Stimulated activated CD4-positive, alpha-beta T cell treated with anti-CD3 and anti-CD28 coated beads, Interleukin-2, amount 100 ng/mL, for 48 hours (primary cell): ENCODE measurements around the gene VEPH1.
"Not testable (repeated sequence)": the region's sequence is repeated elsewhere in the genome, so short reads cannot be mapped to it uniquely, and the experiment has no call there.

Experiments
- DNase-seq, 2 donors: peaks; one replicate each; pipeline ENCODE4 v3.0.0-alpha.2; 2020

Gene VEPH1

GRCh38 chr3:157379525-157380140 is 123.6 kb downstream of the VEPH1 start:
- DNase-seq, result no peak

- no peak for DNase-seq
Observed at GRCh38 chr3:157376603-157377300, 126.5 kb downstream of the VEPH1 start.

GRCh38 chr3:157375342-157375986 is 127.8 kb downstream of the VEPH1 start:
- DNase-seq, result no peak

- DNase-seq, result no peak
Observed at GRCh38 chr3:157374933-157375332, 128.3 kb downstream of the VEPH1 start.

- no peak for DNase-seq
Observed at GRCh38 chr3:157373783-157374182, 129.4 kb downstream of the VEPH1 start.

GRCh38 chr3:157370867-157371266 is 132.3 kb downstream of the VEPH1 start:
- DNase-seq, result no peak

- DNase-seq, result no peak
Observed at GRCh38 chr3:157369727-157370421, 133.3 kb downstream of the VEPH1 start.

- DNase-seq, result no peak
Observed at GRCh38 chr3:157368171-157368570, 135.0 kb downstream of the VEPH1 start.

- DNase-seq, result no peak
Observed at GRCh38 chr3:157363393-157363792, 139.8 kb downstream of the VEPH1 start.

GRCh38 chr3:157362348-157362747 is 140.9 kb downstream of the VEPH1 start:
- no peak for DNase-seq

- DNase-seq, result no peak
Observed at GRCh38 chr3:157360044-157360443, 143.2 kb downstream of the VEPH1 start.

- DNase-seq, result no peak
Observed at GRCh38 chr3:157356541-157356940, 146.7 kb downstream of the VEPH1 start.

GRCh38 chr3:157355276-157355675 is 147.9 kb downstream of the VEPH1 start:
- no peak for DNase-seq

- no peak for DNase-seq
Observed at GRCh38 chr3:157354722-157355121, 148.5 kb downstream of the VEPH1 start.

- DNase-seq, result no peak
Observed at GRCh38 chr3:157354254-157354653, 149.0 kb downstream of the VEPH1 start.

- DNase-seq, result no peak
Observed at GRCh38 chr3:157353652-157354051, 149.6 kb downstream of the VEPH1 start.

- no peak for DNase-seq
Observed at GRCh38 chr3:157351981-157352380, 151.2 kb downstream of the VEPH1 start.

- DNase-seq, result not testable (repeated sequence)
Observed at GRCh38 chr3:157350651-157351050, 152.6 kb downstream of the VEPH1 start.

GRCh38 chr3:157348304-157349075 is 154.7 kb downstream of the VEPH1 start:
- DNase-seq, result not testable (repeated sequence)

GRCh38 chr3:157347577-157348303 is 155.5 kb downstream of the VEPH1 start:
- no peak for DNase-seq

GRCh38 chr3:157336252-157337009 is 166.8 kb downstream of the VEPH1 start:
- DNase-seq, result no peak
